ENCODE results near the gene CTU2.
A peak's percentile ranks its signal among the peaks of the same experiment; 100 is the strongest.

CTU2 gene

GRCh38 chr16:88705076-88705684 lies 1.1 kb upstream of the CTU2 start:
- Histone ChIP-seq H4K20me1 (ENCODE audit: control insufficient read depth, insufficient read depth, low read depth, low read length) (peaks cover 12% of the 10 kb centered on the region; the same call in 1 of the 2 replicates), H3K4me2 (ENCODE audit: low read length) (peak overlapping the region; percentile 83), H3K9me3 (ENCODE audit: control insufficient read depth, insufficient read depth, low read length) (no peaks in the 10 kb centered on the region), H3K27me3 (ENCODE audit: control insufficient read depth, low read length) (no peaks in the 10 kb centered on the region), H3K4me3 (ENCODE audit: low read length) (peak overlapping the region; percentile 81), H3K4me1 (ENCODE audit: control insufficient read depth, low read length) (peaks cover 72% of the 10 kb centered on the region), H3K9me2 (replicated peaks; ENCODE audit: control insufficient read depth, low read length) (no peaks in the 10 kb centered on the region), H3K36me3 (ENCODE audit: control insufficient read depth, low read length) (peaks cover 20% of the 10 kb centered on the region), H3K79me2 (ENCODE audit: control insufficient read depth, low read length) (peaks cover 88% of the 10 kb centered on the region), H3F3A (ENCODE audit: control insufficient read depth, insufficient read depth) (peaks cover 15% of the 10 kb centered on the region), H3K27ac (ENCODE audit: low read depth, low read length) (peak overlapping the region; percentile 27)
- TF ChIP-seq EZH2phosphoT487 (IDR thresholded peaks at IDR 0.05; ENCODE audit: borderline replicate concordance, low read length): no peak
- no peak for TF ChIP-seq CTCF (IDR thresholded peaks at IDR 0.05; ENCODE audit: low read depth, low read length, poor library complexity, severe bottlenecking)

GRCh38 chr16:88705801-88706228 lies 488 bp upstream of the CTU2 start:
- Histone ChIP-seq H3K9me3 (ENCODE audit: control insufficient read depth, insufficient read depth, low read length) (no peaks in the 10 kb centered on the region), H3K27me3 (ENCODE audit: control insufficient read depth, low read length) (no peaks in the 10 kb centered on the region), H3F3A (ENCODE audit: control insufficient read depth, insufficient read depth) (peaks cover 15% of the 10 kb centered on the region), H3K36me3 (ENCODE audit: control insufficient read depth, low read length) (peaks cover 20% of the 10 kb centered on the region), H3K4me3 (ENCODE audit: low read length) (peak overlapping the region; percentile 81), H3K4me2 (ENCODE audit: low read length) (peak overlapping the region; percentile 83), H3K27ac (ENCODE audit: low read depth, low read length) (peak overlapping the region; percentile 27), H3K9me2 (replicated peaks; ENCODE audit: control insufficient read depth, low read length) (no peaks in the 10 kb centered on the region), H3K79me2 (ENCODE audit: control insufficient read depth, low read length) (peaks cover 91% of the 10 kb centered on the region), H4K20me1 (ENCODE audit: control insufficient read depth, insufficient read depth, low read depth, low read length) (peaks cover 12% of the 10 kb centered on the region; the same call in 1 of the 2 replicates), H3K4me1 (ENCODE audit: control insufficient read depth, low read length) (peaks cover 65% of the 10 kb centered on the region)
- TF ChIP-seq CTCF (IDR thresholded peaks at IDR 0.05; ENCODE audit: low read depth, low read length, poor library complexity, severe bottlenecking) (no peak), EZH2phosphoT487 (IDR thresholded peaks at IDR 0.05; ENCODE audit: borderline replicate concordance, low read length) (no peak)

GRCh38 chr16:88706965-88707826 lies 893 bp downstream of the CTU2 start:
- Histone ChIP-seq H3K9me2 (replicated peaks; ENCODE audit: control insufficient read depth, low read length) (no peaks in the 10 kb centered on the region), H3K36me3 (ENCODE audit: control insufficient read depth, low read length) (peaks cover 25% of the 10 kb centered on the region), H3K27ac (ENCODE audit: low read depth, low read length) (no peak overlapping the region), H3F3A (ENCODE audit: control insufficient read depth, insufficient read depth) (peaks cover 13% of the 10 kb centered on the region), H3K27me3 (ENCODE audit: control insufficient read depth, low read length) (no peaks in the 10 kb centered on the region), H3K4me1 (ENCODE audit: control insufficient read depth, low read length) (peaks cover 52% of the 10 kb centered on the region), H3K4me3 (ENCODE audit: low read length) (peak overlapping the region; percentile 81), H3K9me3 (ENCODE audit: control insufficient read depth, insufficient read depth, low read length) (no peaks in the 10 kb centered on the region), H3K4me2 (ENCODE audit: low read length) (peak overlapping the region; percentile 83), H3K79me2 (ENCODE audit: control insufficient read depth, low read length) (peaks cover 85% of the 10 kb centered on the region), H4K20me1 (ENCODE audit: control insufficient read depth, insufficient read depth, low read depth, low read length) (peaks cover 12% of the 10 kb centered on the region; the same call in 1 of the 2 replicates)
- TF ChIP-seq EZH2phosphoT487 (IDR thresholded peaks at IDR 0.05; ENCODE audit: borderline replicate concordance, low read length) (no peak), CTCF (IDR thresholded peaks at IDR 0.05; ENCODE audit: low read depth, low read length, poor library complexity, severe bottlenecking) (no peak)
